ENCODE measurements around the gene ELSPBP1.
"Not testable (repeated sequence)": the region's sequence is repeated elsewhere in the genome, so short reads cannot be mapped to it uniquely, and the experiment has no call there.

Gene ELSPBP1

GRCh38 chr19:47994209-47994802, at the start of gene ELSPBP1:
Gene ELSPBP1 (plus strand): TSS chr19:47994632. CDS start chr19:48008668, 14,036 bp downstream.
- peaks cover 20% of the 10 kb centered on the region for H3K27me3 Mint-ChIP-seq
- H3K4me1 Mint-ChIP-seq = no peaks in the 10 kb centered on the region
- H3K9me3 Mint-ChIP-seq = peaks cover 5% of the 10 kb centered on the region
- no peak within 1 kb of the TSS for H3K27ac Mint-ChIP-seq
- no peaks in the 10 kb centered on the region for H3K36me3 Mint-ChIP-seq
- DNase-seq (ENCODE audit: low spot score in 2 of 2) = no peak
- H3K4me3 Mint-ChIP-seq = no peak within 1 kb of the TSS
- no peak for ATAC-seq (ENCODE audit: low read depth)

GRCh38 chr19:47949852-47950521, 44.4 kb upstream of the ELSPBP1 start:
- not testable (repeated sequence) for H3K27me3 Mint-ChIP-seq; H3K9me3 Mint-ChIP-seq; H3K27ac Mint-ChIP-seq; H3K4me1 Mint-ChIP-seq; H3K4me3 Mint-ChIP-seq; ATAC-seq (ENCODE audit: low read depth); H3K36me3 Mint-ChIP-seq
- DNase-seq (ENCODE audit: low spot score in 2 of 2) = peak; percentile 14 to 27

- not testable (repeated sequence) for ATAC-seq (ENCODE audit: low read depth)
Measured at GRCh38 chr19:47952132-47952531, 42.3 kb upstream of the ELSPBP1 start.

GRCh38 chr19:47955936-47956335, 38.5 kb upstream of the ELSPBP1 start:
- not testable (repeated sequence) for H3K36me3 Mint-ChIP-seq; H3K27ac Mint-ChIP-seq; H3K27me3 Mint-ChIP-seq; H3K4me1 Mint-ChIP-seq; H3K4me3 Mint-ChIP-seq; H3K9me3 Mint-ChIP-seq; DNase-seq (ENCODE audit: low spot score in 2 of 2); ATAC-seq (ENCODE audit: low read depth)

More at GRCh38 chr19:47952132-47952531, 42.3 kb upstream of the ELSPBP1 start:
- H3K36me3 Mint-ChIP-seq; H3K27ac Mint-ChIP-seq; H3K27me3 Mint-ChIP-seq; DNase-seq (ENCODE audit: low spot score in 2 of 2); H3K4me3 Mint-ChIP-seq; H3K4me1 Mint-ChIP-seq; H3K9me3 Mint-ChIP-seq: not testable (repeated sequence)

GRCh38 chr19:47973529-47973928, 20.9 kb upstream of the ELSPBP1 start:
- Mint-ChIP-seq H3K27ac (no peak overlapping the region), H3K9me3 (peaks cover 6% of the 10 kb centered on the region), H3K36me3 (peaks cover 5% of the 10 kb centered on the region), H3K4me3 (no peak overlapping the region), H3K27me3 (peaks cover 24% of the 10 kb centered on the region), H3K4me1 (no peaks in the 10 kb centered on the region)
- DNase-seq (ENCODE audit: low spot score in 2 of 2) (no peak), ATAC-seq (ENCODE audit: low read depth) (no peak)

- H3K36me3 Mint-ChIP-seq = no peaks in the 10 kb centered on the region
- peaks cover 3% of the 10 kb centered on the region for H3K9me3 Mint-ChIP-seq
- peaks cover 17% of the 10 kb centered on the region for H3K27me3 Mint-ChIP-seq
- H3K27ac Mint-ChIP-seq = no peak overlapping the region
- no peaks in the 10 kb centered on the region for H3K4me1 Mint-ChIP-seq
- DNase-seq (ENCODE audit: low spot score in 2 of 2) = no peak
- no peak for ATAC-seq (ENCODE audit: low read depth)
- H3K4me3 Mint-ChIP-seq = no peak overlapping the region
Measured at GRCh38 chr19:47991191-47991808, 3.1 kb upstream of the ELSPBP1 start.

GRCh38 chr19:47992070-47992469, 2.4 kb upstream of the ELSPBP1 start, which contains the start of gene BSPH1:
Gene BSPH1 (minus strand): TSS chr19:47992170. CDS start chr19:47992081, 89 bp downstream.
- Mint-ChIP-seq H3K4me1 (no peaks in the 10 kb centered on the region), H3K36me3 (no peaks in the 10 kb centered on the region), H3K9me3 (peaks cover 5% of the 10 kb centered on the region), H3K27me3 (peaks cover 20% of the 10 kb centered on the region), H3K4me3 (no peak within 1 kb of the TSS), H3K27ac (no peak within 1 kb of the TSS)
- ATAC-seq (ENCODE audit: low read depth) (no peak), DNase-seq (ENCODE audit: low spot score in 2 of 2) (no peak)

GRCh38 chr19:47996230-47996727, 1.8 kb downstream of the ELSPBP1 start:
- ATAC-seq (ENCODE audit: low read depth) = no peak
- Mint-ChIP-seq H3K27ac (no peak overlapping the region), H3K36me3 (no peaks in the 10 kb centered on the region), H3K4me3 (no peak overlapping the region), H3K27me3 (peaks cover 11% of the 10 kb centered on the region), H3K4me1 (no peaks in the 10 kb centered on the region), H3K9me3 (peaks cover 6% of the 10 kb centered on the region)
- DNase-seq (ENCODE audit: low spot score in 2 of 2) = no peak

GRCh38 chr19:47998800-47999199, 4.4 kb downstream of the ELSPBP1 start:
- DNase-seq (ENCODE audit: low spot score in 2 of 2) (no peak), ATAC-seq (ENCODE audit: low read depth) (no peak)
- peaks cover 6% of the 10 kb centered on the region for H3K9me3 Mint-ChIP-seq
- no peaks in the 10 kb centered on the region for H3K4me1 Mint-ChIP-seq
- no peaks in the 10 kb centered on the region for H3K36me3 Mint-ChIP-seq
- H3K27ac Mint-ChIP-seq = no peak overlapping the region
- H3K27me3 Mint-ChIP-seq = peaks cover 13% of the 10 kb centered on the region
- no peak overlapping the region for H3K4me3 Mint-ChIP-seq

- Mint-ChIP-seq H3K27ac (no peak overlapping the region), H3K4me1 (no peaks in the 10 kb centered on the region), H3K9me3 (peaks cover 6% of the 10 kb centered on the region), H3K27me3 (peaks cover 23% of the 10 kb centered on the region), H3K4me3 (no peak overlapping the region), H3K36me3 (no peaks in the 10 kb centered on the region)
- DNase-seq (ENCODE audit: low spot score in 2 of 2) = no peak
- no peak for ATAC-seq (ENCODE audit: low read depth)
Measured at GRCh38 chr19:48000846-48001245, 6.4 kb downstream of the ELSPBP1 start.

- no peaks in the 10 kb centered on the region for H3K4me1 Mint-ChIP-seq
- ATAC-seq (ENCODE audit: low read depth) = no peak
- peaks cover 19% of the 10 kb centered on the region for H3K27me3 Mint-ChIP-seq
Measured at GRCh38 chr19:48004236-48004635, 9.8 kb downstream of the ELSPBP1 start.

GRCh38 chr19:48006762-48007161, 12.3 kb downstream of the ELSPBP1 start:
- Mint-ChIP-seq H3K9me3 (peaks cover 2% of the 10 kb centered on the region), H3K36me3 (peaks cover 2% of the 10 kb centered on the region), H3K27ac (no peak overlapping the region), H3K4me3 (no peak overlapping the region), H3K4me1 (no peaks in the 10 kb centered on the region), H3K27me3 (peaks cover 16% of the 10 kb centered on the region)
- DNase-seq (ENCODE audit: low spot score in 2 of 2) = no peak
- no peak for ATAC-seq (ENCODE audit: low read depth)

More at GRCh38 chr19:48004236-48004635, 9.8 kb downstream of the ELSPBP1 start:
- no peak for DNase-seq (ENCODE audit: low spot score in 2 of 2)
- peaks cover 2% of the 10 kb centered on the region for H3K36me3 Mint-ChIP-seq
- no peak overlapping the region for H3K4me3 Mint-ChIP-seq
- H3K27ac Mint-ChIP-seq = no peak overlapping the region
- H3K9me3 Mint-ChIP-seq = peaks cover 3% of the 10 kb centered on the region

GRCh38 chr19:48010932-48011758, 16.7 kb downstream of the ELSPBP1 start:
- H3K9me3 Mint-ChIP-seq = peaks cover 3% of the 10 kb centered on the region
- no peak overlapping the region for H3K27ac Mint-ChIP-seq
- H3K27me3 Mint-ChIP-seq = peaks cover 6% of the 10 kb centered on the region
- no peak for DNase-seq (ENCODE audit: low spot score in 2 of 2)
- H3K4me1 Mint-ChIP-seq = no peaks in the 10 kb centered on the region
- ATAC-seq (ENCODE audit: low read depth) = no peak
- peaks cover 2% of the 10 kb centered on the region for H3K36me3 Mint-ChIP-seq
- no peak overlapping the region for H3K4me3 Mint-ChIP-seq

- Mint-ChIP-seq H3K27me3 (peaks cover 18% of the 10 kb centered on the region), H3K4me3 (no peak overlapping the region), H3K36me3 (peaks cover 4% of the 10 kb centered on the region), H3K27ac (no peak overlapping the region), H3K9me3 (peaks cover 6% of the 10 kb centered on the region), H3K4me1 (no peaks in the 10 kb centered on the region)
- DNase-seq (ENCODE audit: low spot score in 2 of 2) (no peak), ATAC-seq (ENCODE audit: low read depth) (no peak)
Measured at GRCh38 chr19:48020686-48021085, 26.3 kb downstream of the ELSPBP1 start.

Data from memory B cell (primary cell).